IPS-18c (cell line): Measurements from ENCODE around the gene ZNF28.
"Not testable (repeated sequence)": the region's sequence is repeated elsewhere in the genome, so short reads cannot be mapped to it uniquely, and the experiment has no call there.

ENCODE experiments used
- H3K4me3 ChIP-seq: 2 replicates; pipeline ENCODE4 v1.7.0; 2013; ENCODE audit warnings: low read depth, mild to moderate bottlenecking, low read length, moderate library complexity; ENCODE audit not compliant: insufficient read depth
- H3K9me3 ChIP-seq: one replicate; pipeline ENCODE4 v1.6.1; 2013; ENCODE audit warnings: mild to moderate bottlenecking, low read length, moderate library complexity; ENCODE audit not compliant: control insufficient read depth, insufficient read depth

Gene ZNF28

DNA sequence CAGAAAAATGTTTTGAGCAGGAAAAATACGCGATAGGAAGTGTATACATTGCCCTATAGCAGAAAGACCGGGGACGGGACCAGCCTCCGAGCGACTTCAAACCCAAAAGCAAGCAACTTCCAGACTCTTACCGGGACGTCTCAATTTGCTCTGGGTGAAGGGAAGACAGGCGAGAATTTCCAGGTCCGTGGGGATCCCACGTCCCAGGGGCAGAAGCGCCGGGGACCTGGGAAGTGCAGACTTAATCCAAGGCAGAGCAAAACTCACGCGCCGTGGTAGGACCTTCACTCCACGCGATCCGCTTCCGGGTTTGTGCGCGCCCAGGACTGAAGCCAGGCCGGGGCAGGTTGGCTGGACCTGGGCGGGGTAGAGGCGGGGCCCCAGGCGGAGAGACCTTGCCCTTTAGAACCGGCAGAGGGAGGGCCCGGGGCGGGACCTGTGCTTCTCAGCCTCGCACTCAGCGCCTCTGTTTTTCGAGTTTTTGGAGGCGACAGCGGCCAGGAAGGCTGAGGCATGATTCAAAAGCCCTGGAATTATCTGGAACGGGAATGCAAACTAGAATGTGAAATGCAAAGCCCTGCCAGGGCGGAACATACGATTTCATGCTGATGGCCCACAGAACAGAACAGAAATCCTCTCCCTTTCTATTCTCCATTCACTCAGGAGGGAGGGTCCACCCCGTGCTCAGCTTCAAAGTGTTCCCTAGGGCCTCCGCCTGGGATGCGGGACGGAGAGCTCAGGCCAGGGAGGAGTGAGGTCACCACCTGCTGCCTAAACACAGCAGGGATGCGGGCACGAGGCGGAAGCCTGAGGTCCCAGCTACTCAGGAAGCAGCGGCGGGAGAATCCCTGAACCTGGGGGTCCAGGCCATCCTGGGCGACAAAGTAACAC is 34.7 kb downstream of the ZNF28 start, which contains the start of gene ZNF600:
Gene ZNF600 (minus strand): TSS at position 328 of the 891 bp plus-strand sequence. CDS start 7,903 bp downstream, outside the sequence.
- H3K9me3 ChIP-seq, result not testable (repeated sequence)
- peak within 1 kb of the TSS; percentile 84 for H3K4me3 ChIP-seq

DNA sequence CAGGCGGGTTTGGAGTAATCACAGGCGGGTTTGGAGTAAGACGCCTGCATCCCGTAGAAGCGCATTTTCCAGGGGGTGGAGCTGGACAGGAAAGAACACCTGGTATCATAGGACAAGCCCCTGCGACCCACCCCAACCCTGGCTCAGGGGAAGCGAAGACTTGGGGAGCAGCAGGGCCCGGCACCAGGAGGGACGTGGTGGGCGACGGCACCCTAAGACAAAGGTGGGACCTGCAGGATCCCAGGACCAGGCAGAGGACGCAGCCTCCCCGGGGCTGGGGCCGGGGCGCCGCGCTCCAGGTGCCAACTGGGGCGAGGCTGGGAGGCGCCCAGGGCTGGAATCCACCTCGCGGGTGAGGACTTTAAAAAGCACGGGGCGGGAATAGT is 35.4 kb downstream of the ZNF28 start:
- peak overlapping the region; percentile 84 for H3K4me3 ChIP-seq
- peaks cover 4% of the 10 kb centered on the region for H3K9me3 ChIP-seq

DNA sequence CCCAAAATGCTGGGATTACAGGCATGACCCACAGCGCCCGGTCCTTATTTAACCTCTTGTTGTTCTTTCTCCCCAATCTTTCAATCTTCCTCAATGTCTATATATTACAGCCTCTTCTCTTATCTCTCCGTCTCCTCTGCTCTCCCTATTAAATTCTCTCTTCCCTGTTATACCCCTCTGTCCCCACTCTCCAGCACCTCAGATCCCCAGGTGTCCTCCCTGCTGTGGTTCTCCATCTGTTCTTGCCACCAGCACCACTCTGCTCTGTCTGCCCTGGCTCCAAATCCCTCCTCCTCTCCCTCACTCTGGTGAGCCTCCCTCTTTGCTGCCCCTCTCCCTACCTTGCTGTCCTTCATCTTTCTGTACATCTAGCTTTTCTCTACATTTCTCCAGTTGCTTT is 35.9 kb downstream of the ZNF28 start:
- Histone ChIP-seq H3K9me3 (peaks cover 4% of the 10 kb centered on the region), H3K4me3 (no peak overlapping the region; the same call in none of the 2 replicates)

DNA sequence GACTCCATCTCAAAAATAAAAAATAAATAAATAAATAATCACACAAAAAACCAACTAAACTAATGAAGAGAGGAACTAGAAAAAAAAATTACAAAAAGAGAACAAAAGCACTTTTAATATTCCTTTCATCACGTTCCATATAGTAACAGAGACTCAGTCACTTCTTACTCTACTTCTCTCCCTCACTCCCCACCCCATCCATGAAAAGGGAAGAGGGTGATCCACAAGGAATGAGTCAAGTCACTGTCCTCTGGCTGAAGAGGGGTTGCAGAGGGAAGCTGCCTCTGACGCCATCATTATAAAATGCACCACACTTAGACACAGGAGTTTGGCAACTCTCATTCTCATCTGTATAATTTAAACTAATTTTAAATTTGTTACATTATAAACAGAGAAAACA is 38.6 kb downstream of the ZNF28 start:
- H3K4me3 ChIP-seq, result not testable (repeated sequence)

DNA sequence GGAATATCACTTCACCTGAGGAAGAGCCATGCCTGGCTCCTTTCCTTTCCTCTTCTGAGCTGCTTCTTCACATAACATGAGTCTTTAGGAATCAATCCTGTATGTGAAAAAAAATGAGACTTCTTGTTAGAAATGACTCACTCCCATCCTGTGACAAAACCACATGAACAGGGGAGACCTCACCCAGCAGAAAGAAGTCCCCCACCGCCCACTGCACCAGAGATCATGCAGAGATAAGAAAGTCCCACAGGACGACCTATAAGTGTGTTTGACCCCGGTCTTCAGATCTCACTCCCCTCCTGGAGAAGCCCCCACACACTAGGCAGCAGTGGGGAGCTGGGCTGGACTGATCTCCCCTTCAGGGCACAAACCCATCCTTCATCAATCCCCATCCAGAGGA is 42.6 kb downstream of the ZNF28 start:
- H3K4me3 ChIP-seq, result no peak overlapping the region
- peaks cover 3% of the 10 kb centered on the region for H3K9me3 ChIP-seq

More for the DNA sequence above, 38.6 kb downstream of the ZNF28 start:
- H3K9me3 ChIP-seq, result not testable (repeated sequence)

DNA sequence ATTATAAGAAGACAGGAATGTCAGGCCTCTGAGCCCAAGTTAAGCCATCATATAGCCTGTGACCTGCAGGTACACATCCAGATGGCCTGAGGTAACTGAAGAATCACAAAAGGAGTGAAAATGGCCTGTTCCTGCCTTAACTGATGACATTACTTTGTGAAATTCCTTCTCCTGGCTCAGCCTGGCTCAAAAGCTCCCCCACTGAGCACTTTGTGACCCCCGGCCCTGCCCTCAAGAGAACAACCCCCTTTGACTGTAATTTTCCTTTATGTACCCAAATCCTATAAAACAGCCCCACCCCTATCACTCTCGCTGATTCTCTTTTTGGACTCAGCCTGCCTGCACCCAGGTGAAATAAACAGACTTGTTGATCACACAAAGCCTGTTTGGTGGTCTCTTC is 65.0 kb downstream of the ZNF28 start:
- H3K4me3 ChIP-seq, H3K9me3 ChIP-seq: not testable (repeated sequence)

DNA sequence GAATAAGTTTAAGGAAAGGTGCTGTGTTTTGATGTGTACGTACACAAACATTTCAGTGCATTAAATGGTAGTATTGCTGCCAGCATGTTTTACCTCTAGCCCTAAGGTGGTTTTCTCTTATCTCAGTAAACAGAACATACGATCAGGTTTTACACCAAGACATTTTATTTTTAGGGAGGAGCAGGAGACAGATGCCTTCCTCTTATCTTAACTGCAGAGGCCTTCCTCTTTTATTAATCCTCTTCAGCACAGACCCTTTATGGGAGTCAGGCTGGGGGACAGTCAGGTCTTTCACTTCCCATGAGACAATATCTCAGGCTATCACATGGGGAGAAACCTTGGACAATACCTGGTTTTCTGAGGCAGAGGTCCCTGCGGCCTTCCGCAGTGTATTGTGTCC is 71.7 kb downstream of the ZNF28 start:
- Histone ChIP-seq H3K4me3 (no peak overlapping the region), H3K9me3 (no peaks in the 10 kb centered on the region)

DNA sequence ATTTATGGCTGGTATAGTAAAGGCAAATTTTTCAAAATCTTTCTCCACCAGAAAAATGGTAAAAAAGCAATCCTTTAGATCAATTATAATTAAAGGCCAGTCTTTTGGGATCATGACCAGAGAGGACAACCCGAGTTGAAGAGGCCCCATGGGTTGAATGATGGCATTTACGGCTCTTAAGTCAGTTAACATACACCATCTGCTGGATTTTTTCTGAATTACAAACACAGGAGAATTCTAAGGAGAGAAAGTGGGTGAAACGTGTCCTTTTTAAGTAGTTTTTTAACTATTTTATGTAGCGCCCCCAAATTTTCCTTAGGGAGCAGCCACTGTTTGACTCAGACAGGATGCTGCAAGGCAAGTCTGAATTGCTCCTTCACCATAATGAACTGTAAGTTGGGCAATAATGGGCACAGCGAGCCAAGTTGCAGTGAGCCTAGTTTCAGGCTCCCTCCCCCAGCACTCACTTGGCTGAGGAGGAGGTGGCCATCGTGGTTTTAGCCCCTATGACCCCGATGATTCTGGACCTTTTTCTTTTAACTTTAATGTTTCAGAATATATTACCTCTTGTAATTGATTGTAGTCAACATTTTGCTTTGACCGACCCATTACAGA is 73.0 kb downstream of the ZNF28 start:
- H3K4me3 ChIP-seq, result peak overlapping the region; percentile 45
- H3K9me3 ChIP-seq, result no peaks in the 10 kb centered on the region
